HL-60 (cell line): ENCODE results near the gene CIC.

Experiments
- DNase-seq, 2 experiments: peaks; one replicate each; pipeline ENCODE4 v3.0.0-alpha.2; 2010 to 2020; ENCODE audit warnings: low read depth in 1 of 2, low spot score in 1 of 2
- H3K27ac ChIP-seq: fragments of 250-450 bp; sonication (Bioruptor Pico); replicated peaks from 2 replicates; pipeline ENCODE4 v1.5.1; 2020; ENCODE audit warnings: mild to moderate bottlenecking, moderate library complexity
- H3K27me3 ChIP-seq: fragments of 250-450 bp; sonication (Bioruptor Pico); 2 replicates; pipeline ENCODE4 v1.5.1; 2021; ENCODE audit warnings: mild to moderate bottlenecking, moderate library complexity; ENCODE audit not compliant: insufficient read depth, poor library complexity, severe bottlenecking
- H3K4me3 ChIP-seq: replicated peaks from 2 replicates; pipeline ENCODE4 v1.5.1; 2011; ENCODE audit warnings: mild to moderate bottlenecking, control low read depth, low read length; ENCODE audit not compliant: insufficient read depth
- GABPA ChIP-seq: IDR thresholded peaks from 2 replicates; pipeline ENCODE4 v1.6.1; 2012; ENCODE audit warnings: low read depth
- POLR2AphosphoS5 ChIP-seq: IDR thresholded peaks from 2 replicates; pipeline ENCODE4 v1.6.1; 2012; ENCODE audit warnings: low read depth
- SPI1 ChIP-seq: IDR thresholded peaks from 2 replicates; pipeline ENCODE4 v1.6.1; 2012; ENCODE audit warnings: low read depth, mild to moderate bottlenecking, borderline replicate concordance
- TF ChIP-seq, protein P1 (sequence below): IDR thresholded peaks from one replicate; pipeline ENCODE4 v1.5.1; 2011; ENCODE audit warnings: low read length, control low read depth, inconsistent platforms; ENCODE audit not compliant: insufficient read depth
- TF ChIP-seq, protein P2 (sequence below): IDR thresholded peaks from 2 replicates; pipeline ENCODE4 v1.6.1; 2012; ENCODE audit warnings: low read depth; ENCODE audit not compliant: insufficient replicate concordance

Gene CIC

DNA sequence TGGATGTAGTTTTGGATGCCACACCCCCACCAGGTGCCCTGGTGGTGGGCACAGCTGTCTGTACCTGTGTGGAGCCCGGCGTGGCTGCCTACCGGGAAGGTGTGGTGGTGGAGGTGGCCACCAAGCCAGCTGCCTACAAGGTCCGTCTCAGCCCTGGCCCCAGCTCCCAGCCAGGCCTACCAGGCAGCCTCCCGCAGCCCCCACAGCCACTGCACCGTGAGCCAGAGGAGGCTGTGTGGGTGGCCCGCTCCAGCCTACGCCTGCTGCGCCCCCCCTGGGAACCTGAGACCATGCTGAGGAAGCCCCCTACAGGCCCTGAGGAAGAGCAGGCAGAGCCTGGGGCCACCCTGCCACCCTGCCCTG, 3.5 kb downstream of the CIC start:
- H3K4me3 ChIP-seq: no peak overlapping the region
- TF ChIP-seq, protein P1, sequence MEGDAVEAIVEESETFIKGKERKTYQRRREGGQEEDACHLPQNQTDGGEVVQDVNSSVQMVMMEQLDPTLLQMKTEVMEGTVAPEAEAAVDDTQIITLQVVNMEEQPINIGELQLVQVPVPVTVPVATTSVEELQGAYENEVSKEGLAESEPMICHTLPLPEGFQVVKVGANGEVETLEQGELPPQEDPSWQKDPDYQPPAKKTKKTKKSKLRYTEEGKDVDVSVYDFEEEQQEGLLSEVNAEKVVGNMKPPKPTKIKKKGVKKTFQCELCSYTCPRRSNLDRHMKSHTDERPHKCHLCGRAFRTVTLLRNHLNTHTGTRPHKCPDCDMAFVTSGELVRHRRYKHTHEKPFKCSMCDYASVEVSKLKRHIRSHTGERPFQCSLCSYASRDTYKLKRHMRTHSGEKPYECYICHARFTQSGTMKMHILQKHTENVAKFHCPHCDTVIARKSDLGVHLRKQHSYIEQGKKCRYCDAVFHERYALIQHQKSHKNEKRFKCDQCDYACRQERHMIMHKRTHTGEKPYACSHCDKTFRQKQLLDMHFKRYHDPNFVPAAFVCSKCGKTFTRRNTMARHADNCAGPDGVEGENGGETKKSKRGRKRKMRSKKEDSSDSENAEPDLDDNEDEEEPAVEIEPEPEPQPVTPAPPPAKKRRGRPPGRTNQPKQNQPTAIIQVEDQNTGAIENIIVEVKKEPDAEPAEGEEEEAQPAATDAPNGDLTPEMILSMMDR: no peak
- no peak for TF ChIP-seq GABPA
- no peak for TF ChIP-seq POLR2AphosphoS5
- TF ChIP-seq, protein P2, sequence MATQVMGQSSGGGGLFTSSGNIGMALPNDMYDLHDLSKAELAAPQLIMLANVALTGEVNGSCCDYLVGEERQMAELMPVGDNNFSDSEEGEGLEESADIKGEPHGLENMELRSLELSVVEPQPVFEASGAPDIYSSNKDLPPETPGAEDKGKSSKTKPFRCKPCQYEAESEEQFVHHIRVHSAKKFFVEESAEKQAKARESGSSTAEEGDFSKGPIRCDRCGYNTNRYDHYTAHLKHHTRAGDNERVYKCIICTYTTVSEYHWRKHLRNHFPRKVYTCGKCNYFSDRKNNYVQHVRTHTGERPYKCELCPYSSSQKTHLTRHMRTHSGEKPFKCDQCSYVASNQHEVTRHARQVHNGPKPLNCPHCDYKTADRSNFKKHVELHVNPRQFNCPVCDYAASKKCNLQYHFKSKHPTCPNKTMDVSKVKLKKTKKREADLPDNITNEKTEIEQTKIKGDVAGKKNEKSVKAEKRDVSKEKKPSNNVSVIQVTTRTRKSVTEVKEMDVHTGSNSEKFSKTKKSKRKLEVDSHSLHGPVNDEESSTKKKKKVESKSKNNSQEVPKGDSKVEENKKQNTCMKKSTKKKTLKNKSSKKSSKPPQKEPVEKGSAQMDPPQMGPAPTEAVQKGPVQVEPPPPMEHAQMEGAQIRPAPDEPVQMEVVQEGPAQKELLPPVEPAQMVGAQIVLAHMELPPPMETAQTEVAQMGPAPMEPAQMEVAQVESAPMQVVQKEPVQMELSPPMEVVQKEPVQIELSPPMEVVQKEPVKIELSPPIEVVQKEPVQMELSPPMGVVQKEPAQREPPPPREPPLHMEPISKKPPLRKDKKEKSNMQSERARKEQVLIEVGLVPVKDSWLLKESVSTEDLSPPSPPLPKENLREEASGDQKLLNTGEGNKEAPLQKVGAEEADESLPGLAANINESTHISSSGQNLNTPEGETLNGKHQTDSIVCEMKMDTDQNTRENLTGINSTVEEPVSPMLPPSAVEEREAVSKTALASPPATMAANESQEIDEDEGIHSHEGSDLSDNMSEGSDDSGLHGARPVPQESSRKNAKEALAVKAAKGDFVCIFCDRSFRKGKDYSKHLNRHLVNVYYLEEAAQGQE: no peak
- no peak for TF ChIP-seq SPI1
- no peak for DNase-seq
- H3K27me3 ChIP-seq: no peaks in the 10 kb centered on the region
- H3K27ac ChIP-seq: no peak overlapping the region

DNA sequence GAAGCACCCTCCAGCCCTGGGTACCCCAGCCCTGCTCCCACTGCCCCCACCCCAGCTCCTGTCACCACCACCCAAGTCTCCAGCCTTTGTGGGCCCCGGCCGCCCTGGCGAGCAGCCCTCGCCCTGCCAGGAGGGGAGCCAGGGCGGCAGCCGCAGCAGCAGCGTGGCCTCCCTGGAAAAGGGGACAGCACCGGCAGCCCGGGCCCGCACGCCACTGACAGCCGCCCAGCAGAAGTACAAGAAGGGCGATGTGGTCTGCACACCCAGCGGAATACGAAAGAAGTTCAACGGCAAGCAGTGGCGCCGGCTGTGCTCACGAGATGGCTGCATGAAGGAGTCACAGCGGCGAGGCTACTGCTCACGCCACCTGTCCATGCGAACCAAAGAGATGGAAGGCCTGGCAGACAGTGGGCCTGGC, 3.9 kb downstream of the CIC start:
- Histone ChIP-seq H3K4me3 (no peak overlapping the region), H3K27me3 (no peaks in the 10 kb centered on the region), H3K27ac (no peak overlapping the region)
- TF ChIP-seq, protein P2: no peak
- TF ChIP-seq SPI1 (no peak), GABPA (no peak), POLR2AphosphoS5 (no peak)
- TF ChIP-seq, protein P1: no peak
- DNase-seq: no peak

DNA sequence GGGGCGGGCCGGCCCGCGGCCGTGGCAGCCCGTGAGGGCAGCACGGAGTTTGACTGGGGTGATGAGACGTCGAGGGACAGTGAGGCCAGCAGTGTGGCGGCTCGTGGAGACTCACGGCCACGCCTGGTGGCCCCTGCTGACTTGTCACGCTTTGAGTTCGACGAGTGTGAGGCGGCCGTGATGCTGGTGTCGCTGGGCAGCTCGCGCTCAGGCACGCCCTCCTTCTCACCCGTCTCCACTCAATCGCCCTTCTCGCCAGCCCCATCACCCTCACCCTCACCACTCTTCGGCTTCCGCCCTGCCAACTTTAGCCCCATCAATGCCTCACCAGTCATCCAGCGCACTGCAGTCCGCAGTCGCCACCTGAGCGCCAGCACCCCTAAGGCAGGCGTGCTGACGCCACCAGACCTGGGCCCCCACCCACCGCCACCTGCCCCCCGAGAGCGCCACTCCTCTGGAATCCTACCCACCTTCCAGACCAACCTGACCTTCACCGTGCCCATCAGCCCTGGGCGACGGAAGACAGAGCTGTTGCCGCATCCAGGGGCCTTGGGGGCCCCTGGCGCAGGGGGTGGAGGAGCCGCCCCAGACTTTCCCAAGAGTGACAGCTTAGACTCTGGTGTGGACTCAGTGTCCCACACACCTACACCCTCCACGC, 4.5 kb downstream of the CIC start:
- Histone ChIP-seq H3K27ac (no peak overlapping the region), H3K4me3 (no peak overlapping the region), H3K27me3 (no peaks in the 10 kb centered on the region)
- DNase-seq: no peak
- TF ChIP-seq, protein P1: no peak
- no peak for TF ChIP-seq SPI1
- TF ChIP-seq GABPA: no peak
- TF ChIP-seq POLR2AphosphoS5: no peak
- TF ChIP-seq, protein P2: no peak
